Measurements from ENCODE around the gene FNBP1L. TPM values are rescaled to one million over a fixed set of nuclear protein-coding genes. Genes with fewer than 3 reads are reported as not detected.

Gene FNBP1L
- total and polyA plus RNA-seq, 2 of the 8 experiments (the other 6 are each of a cell fraction or from before 2014, with no cell fraction given), result 48.9 to 95.9 TPM

DNA sequence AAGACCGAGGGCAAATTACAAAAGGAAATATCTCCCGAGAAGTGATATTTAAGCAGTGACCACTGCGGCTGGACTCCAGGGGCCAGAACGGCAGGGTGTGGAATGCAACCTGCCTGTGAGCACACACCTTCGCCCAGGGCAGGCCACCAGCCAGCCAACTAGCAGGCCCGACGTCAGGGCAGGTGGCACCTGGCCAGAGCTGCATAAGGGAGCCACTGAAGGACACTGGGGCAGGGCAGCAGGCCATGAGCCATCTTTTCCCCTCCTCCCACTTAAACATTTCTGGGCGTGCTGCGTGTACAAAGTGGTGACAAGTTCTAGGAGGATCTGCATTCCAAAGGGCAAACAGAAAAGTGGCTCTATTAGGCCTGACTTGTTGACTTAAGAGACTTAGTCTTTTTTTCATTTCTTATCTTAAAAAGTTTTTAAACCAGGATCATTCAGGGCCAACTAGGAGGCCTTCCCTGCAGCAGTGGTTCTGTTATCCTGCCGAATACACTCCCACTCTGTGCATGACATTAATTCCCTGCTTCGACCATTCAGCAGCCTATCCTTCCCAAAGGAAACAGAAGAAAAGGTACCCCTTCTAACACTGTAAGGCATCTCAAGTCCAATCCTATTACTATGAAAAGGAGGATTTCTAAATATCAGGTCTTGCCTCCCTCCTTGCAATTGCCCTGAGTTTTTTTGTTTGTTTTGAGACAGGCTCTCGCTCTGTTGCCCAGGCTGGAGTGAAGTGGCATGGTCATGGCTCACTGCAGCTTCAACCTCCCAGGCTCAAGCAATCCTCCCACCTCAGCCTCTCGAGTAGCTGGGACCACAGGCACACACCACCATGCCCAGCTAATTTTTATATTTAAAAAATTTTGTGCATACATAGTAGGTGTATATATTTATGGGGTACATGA is 137.4 kb downstream of the FNBP1L start (continued):
- TF ChIP-seq, protein P1, sequence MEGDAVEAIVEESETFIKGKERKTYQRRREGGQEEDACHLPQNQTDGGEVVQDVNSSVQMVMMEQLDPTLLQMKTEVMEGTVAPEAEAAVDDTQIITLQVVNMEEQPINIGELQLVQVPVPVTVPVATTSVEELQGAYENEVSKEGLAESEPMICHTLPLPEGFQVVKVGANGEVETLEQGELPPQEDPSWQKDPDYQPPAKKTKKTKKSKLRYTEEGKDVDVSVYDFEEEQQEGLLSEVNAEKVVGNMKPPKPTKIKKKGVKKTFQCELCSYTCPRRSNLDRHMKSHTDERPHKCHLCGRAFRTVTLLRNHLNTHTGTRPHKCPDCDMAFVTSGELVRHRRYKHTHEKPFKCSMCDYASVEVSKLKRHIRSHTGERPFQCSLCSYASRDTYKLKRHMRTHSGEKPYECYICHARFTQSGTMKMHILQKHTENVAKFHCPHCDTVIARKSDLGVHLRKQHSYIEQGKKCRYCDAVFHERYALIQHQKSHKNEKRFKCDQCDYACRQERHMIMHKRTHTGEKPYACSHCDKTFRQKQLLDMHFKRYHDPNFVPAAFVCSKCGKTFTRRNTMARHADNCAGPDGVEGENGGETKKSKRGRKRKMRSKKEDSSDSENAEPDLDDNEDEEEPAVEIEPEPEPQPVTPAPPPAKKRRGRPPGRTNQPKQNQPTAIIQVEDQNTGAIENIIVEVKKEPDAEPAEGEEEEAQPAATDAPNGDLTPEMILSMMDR (IDR thresholded peaks at IDR 0.05; ENCODE audit: control extremely low read depth in 1 of 3, insufficient read depth in 1 of 3, low read depth in 1 of 3, low read length in 3 of 3), result no peak
- TF ChIP-seq EZH2 (IDR thresholded peaks at IDR 0.05; ENCODE audit: low read depth, low read length, severe bottlenecking) (no peak), GTF2F1 (IDR thresholded peaks at IDR 0.05; ENCODE audit: borderline replicate concordance, low read depth, low read length) (no peak), SP2 (IDR thresholded peaks at IDR 0.05; ENCODE audit: low read length) (no peak), KDM5A (IDR thresholded peaks at IDR 0.05; ENCODE audit: low read length) (no peak), KDM1A (IDR thresholded peaks at IDR 0.05; ENCODE audit: borderline replicate concordance, low read length) (no peak), CHD1 (IDR thresholded peaks at IDR 0.05; ENCODE audit: low read depth, low read length) (no peak)

All from H1 (cell line).